ENCODE results near the gene NFIA.

DNA sequence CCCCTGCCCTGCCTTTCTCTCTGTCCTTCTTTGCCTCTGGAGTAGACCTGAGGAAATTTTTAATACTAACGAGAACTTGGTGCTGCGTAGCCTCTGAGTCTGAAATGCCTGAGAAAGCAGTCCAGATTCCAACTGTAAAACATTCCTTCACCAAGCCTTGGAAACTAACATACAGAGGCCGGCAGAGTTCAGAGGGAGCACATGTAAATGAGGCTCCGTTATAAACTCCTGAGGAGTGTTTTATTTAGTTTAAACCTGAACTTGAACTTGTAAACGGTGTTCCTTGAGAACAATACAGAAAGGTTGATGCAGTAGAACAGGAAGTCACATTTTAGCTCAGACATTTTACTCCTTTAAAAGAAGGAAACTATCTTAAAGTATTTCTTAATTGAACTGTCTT lies 361.9 kb downstream of the NFIA start:
- TF ChIP-seq TAF1 (IDR thresholded peaks at IDR 0.05; ENCODE audit: borderline replicate concordance, low read depth, low read length): no peak
- TF ChIP-seq POLR2AphosphoS5 (IDR thresholded peaks at IDR 0.05; ENCODE audit: low read depth, low read length): no peak
- TF ChIP-seq POLR2A (IDR thresholded peaks at IDR 0.05; ENCODE audit: low read depth, low read length): no peak

All from GM12892 (cell line).